Measurements from ENCODE around the gene INHBB.

DNA sequence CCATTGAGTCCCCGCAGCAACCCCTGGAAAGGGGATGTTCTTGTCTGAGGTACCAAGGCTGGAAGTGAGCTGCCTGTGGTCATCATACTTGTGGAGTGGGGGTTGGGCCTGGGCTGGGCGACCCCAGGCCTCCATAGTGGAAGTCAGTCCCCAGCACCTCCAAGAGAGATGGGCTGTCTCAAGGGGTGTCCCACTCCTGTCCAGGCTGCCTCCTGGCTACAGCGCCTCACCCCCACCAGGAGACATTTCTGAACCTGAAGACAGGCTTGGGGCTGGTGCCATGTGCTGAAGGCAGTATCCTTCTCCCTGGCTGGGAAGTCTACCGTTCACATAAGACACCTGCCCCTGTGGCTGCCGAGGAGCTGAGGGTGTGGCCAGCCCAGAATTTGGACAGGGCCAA is 28.9 kb downstream of the INHBB start:
- no peak for TF ChIP-seq POLR2A (IDR thresholded peaks at IDR 0.05)
- TF ChIP-seq, protein P1, sequence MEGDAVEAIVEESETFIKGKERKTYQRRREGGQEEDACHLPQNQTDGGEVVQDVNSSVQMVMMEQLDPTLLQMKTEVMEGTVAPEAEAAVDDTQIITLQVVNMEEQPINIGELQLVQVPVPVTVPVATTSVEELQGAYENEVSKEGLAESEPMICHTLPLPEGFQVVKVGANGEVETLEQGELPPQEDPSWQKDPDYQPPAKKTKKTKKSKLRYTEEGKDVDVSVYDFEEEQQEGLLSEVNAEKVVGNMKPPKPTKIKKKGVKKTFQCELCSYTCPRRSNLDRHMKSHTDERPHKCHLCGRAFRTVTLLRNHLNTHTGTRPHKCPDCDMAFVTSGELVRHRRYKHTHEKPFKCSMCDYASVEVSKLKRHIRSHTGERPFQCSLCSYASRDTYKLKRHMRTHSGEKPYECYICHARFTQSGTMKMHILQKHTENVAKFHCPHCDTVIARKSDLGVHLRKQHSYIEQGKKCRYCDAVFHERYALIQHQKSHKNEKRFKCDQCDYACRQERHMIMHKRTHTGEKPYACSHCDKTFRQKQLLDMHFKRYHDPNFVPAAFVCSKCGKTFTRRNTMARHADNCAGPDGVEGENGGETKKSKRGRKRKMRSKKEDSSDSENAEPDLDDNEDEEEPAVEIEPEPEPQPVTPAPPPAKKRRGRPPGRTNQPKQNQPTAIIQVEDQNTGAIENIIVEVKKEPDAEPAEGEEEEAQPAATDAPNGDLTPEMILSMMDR (IDR thresholded peaks at IDR 0.05): no peak

Measured in thyroid gland (tissue), 4 donors.